ENCODE results near the gene C1orf159. TPM values are rescaled to one million over a fixed set of nuclear protein-coding genes. Genes with fewer than 3 reads are reported as not detected.

C1orf159 gene
- total and polyA plus RNA-seq, 9 of the 15 experiments (the other 6 are each of a cell fraction or from before 2014, with no cell fraction given): 0.28 to 54.9 (median 10.6) TPM

GRCh38 chr1:1093610-1093943 is 22.3 kb downstream of the C1orf159 start:
- Histone ChIP-seq H3K27ac (ENCODE audit: extremely low read depth, low read depth, low read length) (no peak overlapping the region), H2AFZ (ENCODE audit: low read depth, low read length) (no peak overlapping the region), H4K20me1 (replicated peaks; ENCODE audit: control insufficient read depth, insufficient read depth, low read length) (no peaks in the 10 kb centered on the region), H3K4me3 (no peak overlapping the region), H3K79me2 (ENCODE audit: control insufficient read depth, insufficient read depth, low read length) (no peaks in the 10 kb centered on the region), H3K4me1 (replicated peaks in 1 of 2; ENCODE audit: control insufficient read depth in 2 of 2, insufficient read depth in 2 of 2, low read length in 2 of 2) (peaks cover 0 to 39% of the 10 kb centered on the region in 2 experiments; a peak in 3 of 5 replicates), H3K9me3 (replicated peaks; ENCODE audit: control insufficient read depth, insufficient read depth, low read depth, low read length) (peaks cover 2% of the 10 kb centered on the region; the same call in 1 of the 2 replicates), H3K9ac (ENCODE audit: insufficient read depth in 1 of 2, low read depth in 2 of 2, low read length in 2 of 2) (no peak overlapping the region), H3K36me3 (ENCODE audit: control insufficient read depth, insufficient read depth, low read length) (no peaks in the 10 kb centered on the region), H3K27me3 (ENCODE audit: control insufficient read depth in 2 of 2, insufficient read depth in 2 of 2, low read length in 2 of 2) (no peaks in the 10 kb centered on the region), H3K9me1 (ENCODE audit: control insufficient read depth, insufficient read depth, low read length) (peaks cover 5% of the 10 kb centered on the region), H3K4me2 (ENCODE audit: insufficient read depth, low read length) (no peak overlapping the region)
- WGBS (ENCODE audit: insufficient coverage, low coverage, missing lambda C conversion rate): 90% methylated on average over 10 of the region's 10 CpGs
- FAIRE-seq (no peak), DNase-seq (ENCODE audit: extremely low read depth in 1 of 4, low spot score in 3 of 4) (no peak), ATAC-seq (no peak)
- BruUV-seq (replicated peaks): no TSS peak
- CTCF ChIA-PET (ENCODE audit: low intra/inter-chr PET ratio): no interaction called here
- in situ Hi-C loops (cut with MboI): no loop called here
- TF ChIP-seq, protein P1, sequence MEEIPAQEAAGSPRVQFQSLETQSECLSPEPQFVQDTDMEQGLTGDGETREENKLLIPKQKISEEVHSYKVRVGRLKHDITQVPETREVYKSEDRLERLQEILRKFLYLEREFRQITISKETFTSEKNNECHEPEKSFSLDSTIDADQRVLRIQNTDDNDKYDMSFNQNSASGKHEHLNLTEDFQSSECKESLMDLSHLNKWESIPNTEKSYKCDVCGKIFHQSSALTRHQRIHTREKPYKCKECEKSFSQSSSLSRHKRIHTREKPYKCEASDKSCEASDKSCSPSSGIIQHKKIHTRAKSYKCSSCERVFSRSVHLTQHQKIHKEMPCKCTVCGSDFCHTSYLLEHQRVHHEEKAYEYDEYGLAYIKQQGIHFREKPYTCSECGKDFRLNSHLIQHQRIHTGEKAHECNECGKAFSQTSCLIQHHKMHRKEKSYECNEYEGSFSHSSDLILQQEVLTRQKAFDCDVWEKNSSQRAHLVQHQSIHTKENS (CRISPR knock-in tag; IDR thresholded peaks at IDR 0.05): no peak
- peak; percentile 44; the same call in 1 of the 2 replicates for TF ChIP-seq MGA (IDR thresholded peaks at IDR 0.05)
- POLR2A ChIA-PET: no interaction called here
- intact Hi-C loops (cut with micrococcal nuclease): no loop called here
